Spleen (tissue), 7 donors: ENCODE results near the gene KRTAP16-1.

ENCODE experiments used
- CTCF ChIP-seq, 11 experiments: fragments of 200-600 bp in 7 of 11; fragments of 450-650 bp in 4 of 11; sonication (generic) in 4 of 11; IDR thresholded peaks in 8 of 11; conservative IDR thresholded peaks in 3 of 11; 1 replicate in 7 of 11; 2 replicates in 4 of 11; pipeline versions ENCODE4 v1.4.0 to v1.8.0; 2016 to 2021; ENCODE audit warnings: antibody characterized with exemption in 11 of 11, inconsistent platforms in 4 of 11, mild to moderate bottlenecking in 1 of 11
- POLR2A ChIP-seq, 3 donors: fragments of 450-650 bp; IDR thresholded peaks; one replicate each; pipeline ENCODE4 v1.5.1; 2017; ENCODE audit warnings: antibody characterized with exemption in 3 of 3, mild to moderate bottlenecking in 1 of 3
- donor health status: DM: no; HTN: no; CAD: no; lungs with moderate emphysema.
- donor health status: DM: no; HTN: no; CAD: no.
- donor health status: DM: no; HTN: no; CAD: no.

GRCh38 chr17:41354536-41354935, 45.4 kb upstream of the KRTAP16-1 start:
- no peak for TF ChIP-seq POLR2A (IDR thresholded peaks at IDR 0.05)
- TF ChIP-seq CTCF (IDR thresholded peaks at IDR 0.05 in 8 of 11, conservative IDR thresholded peaks at IDR 0.05 in 3 of 11), result no peak
